ENCODE measurements around the gene SPATA6.
"Not testable (repeated sequence)": the region's sequence is repeated elsewhere in the genome, so short reads cannot be mapped to it uniquely, and the experiment has no call there.

SPATA6 gene

GRCh38 chr1:48282329-48282728 lies 189.7 kb downstream of the SPATA6 start:
- H3K4me3 ChIP-seq (ENCODE audit: low read depth, low read length); H3K27me3 ChIP-seq (ENCODE audit: control insufficient read depth, insufficient read depth, low read length); H3K9ac ChIP-seq (ENCODE audit: low read depth, low read length); H3K9me3 ChIP-seq (ENCODE audit: control insufficient read depth, insufficient read depth, low read length); H3K36me3 ChIP-seq (ENCODE audit: control insufficient read depth, insufficient read depth, low read length); H3K4me1 ChIP-seq (ENCODE audit: control insufficient read depth, insufficient read depth, low read length): not testable (repeated sequence)

DNA sequence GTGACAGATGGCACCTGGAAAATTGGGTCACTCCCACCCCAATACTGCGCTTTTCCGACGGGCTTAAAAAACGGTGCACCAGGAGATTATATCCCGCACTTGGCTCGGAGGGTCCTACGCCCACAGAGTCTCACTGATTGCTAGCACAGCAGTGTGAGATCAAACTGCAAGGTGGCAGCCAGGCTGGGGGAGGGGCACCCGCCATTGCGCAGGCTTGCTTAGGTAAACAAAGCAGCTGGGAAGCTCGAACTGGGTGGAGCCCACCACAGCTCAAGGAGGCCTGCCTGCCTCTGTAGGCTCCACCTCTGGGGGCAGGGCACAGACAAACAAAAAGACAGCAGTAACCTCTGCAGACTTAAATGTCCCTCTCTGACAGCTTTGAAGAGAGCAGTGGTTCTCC lies 194.6 kb downstream of the SPATA6 start:
- not testable (repeated sequence) for H3K27me3 ChIP-seq (ENCODE audit: control insufficient read depth, insufficient read depth, low read length); H3K9ac ChIP-seq (ENCODE audit: low read depth, low read length); H3K9me3 ChIP-seq (ENCODE audit: control insufficient read depth, insufficient read depth, low read length)

GRCh38 chr1:48266576-48266975 lies 205.4 kb downstream of the SPATA6 start:
- Histone ChIP-seq H3K36me3 (ENCODE audit: control insufficient read depth, insufficient read depth, low read length) (no peaks in the 10 kb centered on the region), H3K4me1 (ENCODE audit: control insufficient read depth, insufficient read depth, low read length) (no peaks in the 10 kb centered on the region), H3K27me3 (ENCODE audit: control insufficient read depth, insufficient read depth, low read length) (no peaks in the 10 kb centered on the region), H3K9me3 (ENCODE audit: control insufficient read depth, insufficient read depth, low read length) (no peaks in the 10 kb centered on the region), H3K4me3 (ENCODE audit: low read depth, low read length) (no peak overlapping the region), H3K9ac (ENCODE audit: low read depth, low read length) (no peak overlapping the region)

More for the DNA sequence above, 194.6 kb downstream of the SPATA6 start:
- not testable (repeated sequence) for H3K4me1 ChIP-seq (ENCODE audit: control insufficient read depth, insufficient read depth, low read length); H3K4me3 ChIP-seq (ENCODE audit: low read depth, low read length); H3K36me3 ChIP-seq (ENCODE audit: control insufficient read depth, insufficient read depth, low read length)

DNA sequence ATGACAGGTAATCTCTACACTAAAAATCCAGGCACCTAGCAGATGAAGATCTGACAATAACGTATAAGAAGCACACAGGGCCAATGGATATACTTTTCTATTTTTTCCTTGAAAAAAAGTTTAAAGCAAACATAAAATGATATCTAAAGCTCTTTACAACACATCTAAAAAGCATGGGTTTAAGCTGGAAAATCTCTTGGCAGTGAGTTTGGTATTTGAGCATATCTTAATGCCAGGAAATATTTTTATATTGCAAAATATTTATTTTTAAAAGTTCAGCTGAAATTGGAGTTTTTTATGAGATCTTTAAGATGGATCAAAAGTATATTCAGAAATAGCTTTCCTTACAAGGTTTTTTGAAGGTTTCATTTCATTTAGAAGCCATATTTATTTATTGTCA lies 209.0 kb downstream of the SPATA6 start:
- Histone ChIP-seq H3K4me1 (ENCODE audit: control insufficient read depth, insufficient read depth, low read length) (no peaks in the 10 kb centered on the region), H3K9ac (ENCODE audit: low read depth, low read length) (no peak overlapping the region), H3K4me3 (ENCODE audit: low read depth, low read length) (no peak overlapping the region), H3K27me3 (ENCODE audit: control insufficient read depth, insufficient read depth, low read length) (no peaks in the 10 kb centered on the region), H3K36me3 (ENCODE audit: control insufficient read depth, insufficient read depth, low read length) (no peaks in the 10 kb centered on the region), H3K9me3 (ENCODE audit: control insufficient read depth, insufficient read depth, low read length) (no peaks in the 10 kb centered on the region)

GRCh38 chr1:48261881-48262400 lies 210.1 kb downstream of the SPATA6 start:
- no peak overlapping the region for H3K4me3 ChIP-seq (ENCODE audit: low read depth, low read length)
- no peaks in the 10 kb centered on the region for H3K36me3 ChIP-seq (ENCODE audit: control insufficient read depth, insufficient read depth, low read length)
- no peaks in the 10 kb centered on the region for H3K27me3 ChIP-seq (ENCODE audit: control insufficient read depth, insufficient read depth, low read length)
- no peaks in the 10 kb centered on the region for H3K9me3 ChIP-seq (ENCODE audit: control insufficient read depth, insufficient read depth, low read length)
- H3K4me1 ChIP-seq (ENCODE audit: control insufficient read depth, insufficient read depth, low read length), result no peaks in the 10 kb centered on the region
- H3K9ac ChIP-seq (ENCODE audit: low read depth, low read length), result no peak overlapping the region

DNA sequence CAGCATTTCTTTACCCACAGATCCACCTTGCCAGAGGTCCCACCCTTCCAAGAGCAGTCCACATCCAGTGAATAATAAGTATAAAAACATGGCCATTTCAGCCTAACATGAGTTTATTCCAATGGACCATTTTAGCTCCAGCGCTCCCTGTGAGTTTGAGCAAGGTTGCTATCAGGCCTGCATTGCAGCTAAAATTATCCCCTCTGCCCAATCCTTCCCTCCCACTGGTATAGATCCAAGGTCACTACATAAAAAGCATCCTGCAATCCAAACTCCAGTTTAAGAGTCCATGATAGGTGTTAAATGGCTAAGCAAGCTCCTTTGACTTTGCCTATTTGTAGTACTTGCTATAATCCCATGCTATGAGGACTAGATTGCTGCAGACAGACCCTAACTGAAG lies 213.9 kb downstream of the SPATA6 start:
- Histone ChIP-seq H3K27me3 (ENCODE audit: control insufficient read depth, insufficient read depth, low read length) (no peaks in the 10 kb centered on the region), H3K4me3 (ENCODE audit: low read depth, low read length) (no peak overlapping the region), H3K9me3 (ENCODE audit: control insufficient read depth, insufficient read depth, low read length) (no peaks in the 10 kb centered on the region), H3K36me3 (ENCODE audit: control insufficient read depth, insufficient read depth, low read length) (no peaks in the 10 kb centered on the region), H3K4me1 (ENCODE audit: control insufficient read depth, insufficient read depth, low read length) (no peaks in the 10 kb centered on the region), H3K9ac (ENCODE audit: low read depth, low read length) (no peak overlapping the region)

- no peak overlapping the region for H3K9ac ChIP-seq (ENCODE audit: low read depth, low read length)
- no peaks in the 10 kb centered on the region for H3K9me3 ChIP-seq (ENCODE audit: control insufficient read depth, insufficient read depth, low read length)
- H3K27me3 ChIP-seq (ENCODE audit: control insufficient read depth, insufficient read depth, low read length), result no peaks in the 10 kb centered on the region
- H3K4me3 ChIP-seq (ENCODE audit: low read depth, low read length), result no peak overlapping the region
- no peaks in the 10 kb centered on the region for H3K36me3 ChIP-seq (ENCODE audit: control insufficient read depth, insufficient read depth, low read length)
- H3K4me1 ChIP-seq (ENCODE audit: control insufficient read depth, insufficient read depth, low read length), result no peaks in the 10 kb centered on the region
Observed at GRCh38 chr1:48254254-48254653, 217.8 kb downstream of the SPATA6 start.

DNA sequence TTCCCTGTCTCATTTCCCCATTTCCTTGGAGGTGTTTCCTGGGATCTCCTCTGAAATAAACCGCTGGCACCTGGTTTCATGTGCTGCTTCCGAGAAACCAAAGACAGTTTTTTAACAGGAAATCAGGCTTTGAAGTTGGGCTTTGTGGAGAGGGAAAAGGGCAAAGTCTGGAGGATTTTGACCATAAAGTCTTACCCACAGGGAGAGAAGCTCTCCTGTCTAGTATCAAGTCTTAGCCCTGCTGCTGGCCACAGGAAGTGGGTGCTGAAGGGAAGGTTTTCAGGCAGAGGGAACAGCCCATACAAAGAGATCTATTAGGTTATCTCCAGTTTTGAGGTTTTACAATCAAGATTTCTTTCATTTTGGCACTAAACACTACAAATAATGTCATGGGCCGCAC lies 220.2 kb downstream of the SPATA6 start:
- H3K27me3 ChIP-seq (ENCODE audit: control insufficient read depth, insufficient read depth, low read length), result no peaks in the 10 kb centered on the region
- H3K9me3 ChIP-seq (ENCODE audit: control insufficient read depth, insufficient read depth, low read length), result no peaks in the 10 kb centered on the region
- no peaks in the 10 kb centered on the region for H3K4me1 ChIP-seq (ENCODE audit: control insufficient read depth, insufficient read depth, low read length)
- H3K4me3 ChIP-seq (ENCODE audit: low read depth, low read length), result no peak overlapping the region
- no peaks in the 10 kb centered on the region for H3K36me3 ChIP-seq (ENCODE audit: control insufficient read depth, insufficient read depth, low read length)
- no peak overlapping the region for H3K9ac ChIP-seq (ENCODE audit: low read depth, low read length)

GRCh38 chr1:48251323-48251722 lies 220.7 kb downstream of the SPATA6 start:
- no peaks in the 10 kb centered on the region for H3K36me3 ChIP-seq (ENCODE audit: control insufficient read depth, insufficient read depth, low read length)
- H3K27me3 ChIP-seq (ENCODE audit: control insufficient read depth, insufficient read depth, low read length), result no peaks in the 10 kb centered on the region
- H3K4me3 ChIP-seq (ENCODE audit: low read depth, low read length), result no peak overlapping the region
- no peak overlapping the region for H3K9ac ChIP-seq (ENCODE audit: low read depth, low read length)
- no peaks in the 10 kb centered on the region for H3K4me1 ChIP-seq (ENCODE audit: control insufficient read depth, insufficient read depth, low read length)
- H3K9me3 ChIP-seq (ENCODE audit: control insufficient read depth, insufficient read depth, low read length), result no peaks in the 10 kb centered on the region

DNA sequence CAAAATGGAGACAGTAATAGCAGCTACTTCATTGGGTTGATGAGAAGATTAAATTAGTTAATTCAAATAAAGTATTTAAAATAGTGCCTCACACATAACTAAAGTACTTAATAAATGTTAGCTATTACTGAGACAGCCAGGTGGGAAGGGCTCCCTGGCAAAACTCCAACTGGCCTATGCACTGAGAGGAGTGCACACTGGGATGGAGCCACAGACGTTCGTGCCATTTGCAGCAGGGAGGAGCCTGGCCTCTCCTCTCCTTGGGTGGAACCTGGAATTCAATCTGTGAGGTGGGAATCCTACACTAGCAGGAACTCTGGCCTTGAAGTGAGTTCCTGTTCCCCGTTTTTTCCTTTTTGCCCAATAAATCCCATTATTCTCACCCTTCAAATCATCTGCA lies 221.4 kb downstream of the SPATA6 start:
- H3K4me3 ChIP-seq (ENCODE audit: low read depth, low read length), result no peak overlapping the region
- H3K27me3 ChIP-seq (ENCODE audit: control insufficient read depth, insufficient read depth, low read length), result no peaks in the 10 kb centered on the region
- no peaks in the 10 kb centered on the region for H3K36me3 ChIP-seq (ENCODE audit: control insufficient read depth, insufficient read depth, low read length)
- H3K9ac ChIP-seq (ENCODE audit: low read depth, low read length), result no peak overlapping the region
- H3K9me3 ChIP-seq (ENCODE audit: control insufficient read depth, insufficient read depth, low read length), result no peaks in the 10 kb centered on the region
- no peaks in the 10 kb centered on the region for H3K4me1 ChIP-seq (ENCODE audit: control insufficient read depth, insufficient read depth, low read length)

- Histone ChIP-seq H3K27me3 (ENCODE audit: control insufficient read depth, insufficient read depth, low read length) (no peaks in the 10 kb centered on the region), H3K9ac (ENCODE audit: low read depth, low read length) (no peak overlapping the region), H3K4me3 (ENCODE audit: low read depth, low read length) (no peak overlapping the region), H3K4me1 (ENCODE audit: control insufficient read depth, insufficient read depth, low read length) (no peaks in the 10 kb centered on the region), H3K36me3 (ENCODE audit: control insufficient read depth, insufficient read depth, low read length) (no peaks in the 10 kb centered on the region), H3K9me3 (ENCODE audit: control insufficient read depth, insufficient read depth, low read length) (no peaks in the 10 kb centered on the region)
Observed at GRCh38 chr1:48249868-48250267, 222.1 kb downstream of the SPATA6 start.

DNA sequence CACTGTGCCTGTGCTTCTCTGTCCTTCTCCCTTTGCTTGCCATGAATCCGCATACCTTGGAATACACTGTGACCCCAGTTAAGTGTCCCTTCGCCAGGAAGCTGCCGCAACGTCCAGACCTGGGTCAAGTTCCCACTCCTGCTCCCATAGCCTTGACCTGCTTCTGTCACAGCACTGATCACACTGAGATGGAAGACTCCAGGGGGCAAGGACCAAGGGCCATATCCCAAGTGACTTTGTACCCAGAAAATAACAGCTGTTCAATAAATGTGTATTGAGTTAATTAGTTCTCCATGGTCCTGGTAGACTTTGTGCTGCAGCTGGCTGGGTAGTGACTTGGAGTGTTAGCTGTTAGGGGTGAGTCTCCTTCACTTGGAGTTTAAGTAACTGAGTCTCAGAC lies 223.6 kb downstream of the SPATA6 start:
- no peak overlapping the region for H3K4me3 ChIP-seq (ENCODE audit: low read depth, low read length)
- H3K27me3 ChIP-seq (ENCODE audit: control insufficient read depth, insufficient read depth, low read length), result no peaks in the 10 kb centered on the region
- no peaks in the 10 kb centered on the region for H3K9me3 ChIP-seq (ENCODE audit: control insufficient read depth, insufficient read depth, low read length)
- H3K36me3 ChIP-seq (ENCODE audit: control insufficient read depth, insufficient read depth, low read length), result no peaks in the 10 kb centered on the region
- H3K9ac ChIP-seq (ENCODE audit: low read depth, low read length), result no peak overlapping the region
- no peaks in the 10 kb centered on the region for H3K4me1 ChIP-seq (ENCODE audit: control insufficient read depth, insufficient read depth, low read length)

DNA sequence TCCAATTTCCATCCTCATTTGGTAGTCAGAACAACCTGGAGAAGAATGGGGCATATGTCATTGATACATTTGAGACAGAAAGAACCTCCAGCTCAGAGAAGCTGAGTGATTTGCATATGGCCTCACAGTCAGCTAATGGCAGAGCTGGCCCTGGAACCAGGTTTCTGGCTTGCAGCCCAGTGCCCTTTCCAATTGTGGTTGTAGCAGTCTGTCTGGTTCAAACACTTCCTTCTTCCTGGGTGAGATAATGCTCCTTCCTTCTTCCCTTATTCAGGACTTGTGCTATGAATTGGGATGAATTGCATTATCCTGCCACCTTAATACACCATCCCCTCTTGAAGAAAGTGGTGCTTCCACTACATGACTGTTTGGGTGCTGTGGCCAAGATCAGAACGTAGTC lies 225.3 kb downstream of the SPATA6 start:
- H3K9me3 ChIP-seq (ENCODE audit: control insufficient read depth, insufficient read depth, low read length), result no peaks in the 10 kb centered on the region
- H3K36me3 ChIP-seq (ENCODE audit: control insufficient read depth, insufficient read depth, low read length), result no peaks in the 10 kb centered on the region
- H3K4me1 ChIP-seq (ENCODE audit: control insufficient read depth, insufficient read depth, low read length), result no peaks in the 10 kb centered on the region
- H3K27me3 ChIP-seq (ENCODE audit: control insufficient read depth, insufficient read depth, low read length), result no peaks in the 10 kb centered on the region
- H3K9ac ChIP-seq (ENCODE audit: low read depth, low read length), result no peak overlapping the region
- no peak overlapping the region for H3K4me3 ChIP-seq (ENCODE audit: low read depth, low read length)

All from iPS-15b (cell line).